HK-2 (cell line): ENCODE results near the gene PEX12.
A peak's percentile ranks its signal among the peaks of the same experiment; 100 is the strongest.
"Not testable (repeated sequence)": the region's sequence is repeated elsewhere in the genome, so short reads cannot be mapped to it uniquely, and the experiment has no call there.

Experiments
- DNase-seq: peaks from one replicate; pipeline ENCODE4 v3.0.0-alpha.2; 2018; ENCODE audit not compliant: unreplicated experiment

Gene PEX12

GRCh38 chr17:35578929-35579432 is 610 bp upstream of the PEX12 start:
- no peak for DNase-seq

GRCh38 chr17:35577830-35578196 is 558 bp downstream of the PEX12 start:
- DNase-seq: no peak

- no peak for DNase-seq
Observed at GRCh38 chr17:35575759-35576158, 2.6 kb downstream of the PEX12 start.

GRCh38 chr17:35569405-35569804 is 9.0 kb downstream of the PEX12 start:
- DNase-seq: no peak

- peak; percentile 43 for DNase-seq
Observed at GRCh38 chr17:35568561-35568960, 9.8 kb downstream of the PEX12 start.

GRCh38 chr17:35566968-35567367 is 11.4 kb downstream of the PEX12 start:
- DNase-seq: no peak

- not testable (repeated sequence) for DNase-seq
Observed at GRCh38 chr17:35563181-35563580, 15.2 kb downstream of the PEX12 start.

GRCh38 chr17:35560703-35561102 is 17.7 kb downstream of the PEX12 start, which contains the start of gene SLFN14:
SLFN14 (minus strand) TSS chr17:35560819; CDS start chr17:35558062, 2,757 bp downstream.
- DNase-seq: no peak

GRCh38 chr17:35559495-35560210 is 18.7 kb downstream of the PEX12 start:
- no peak for DNase-seq

- no peak for DNase-seq
Observed at GRCh38 chr17:35557353-35557752, 21.0 kb downstream of the PEX12 start.

- no peak for DNase-seq
Observed at GRCh38 chr17:35555691-35556090, 22.7 kb downstream of the PEX12 start.

GRCh38 chr17:35554668-35555067 is 23.7 kb downstream of the PEX12 start:
- no peak for DNase-seq

GRCh38 chr17:35553310-35553709 is 25.1 kb downstream of the PEX12 start:
- no peak for DNase-seq

- DNase-seq: no peak
Observed at GRCh38 chr17:35548978-35549377, 29.4 kb downstream of the PEX12 start.

- DNase-seq: no peak
Observed at GRCh38 chr17:35548208-35548810, 30.1 kb downstream of the PEX12 start.

- DNase-seq: no peak
Observed at GRCh38 chr17:35546487-35546886, 31.9 kb downstream of the PEX12 start.

- DNase-seq: no peak
Observed at GRCh38 chr17:35545150-35545549, 33.2 kb downstream of the PEX12 start.

GRCh38 chr17:35543856-35544255 is 34.5 kb downstream of the PEX12 start:
- DNase-seq: no peak

- no peak for DNase-seq
Observed at GRCh38 chr17:35542990-35543389, 35.4 kb downstream of the PEX12 start.

GRCh38 chr17:35541434-35541833 is 36.9 kb downstream of the PEX12 start:
- no peak for DNase-seq

- DNase-seq: no peak
Observed at GRCh38 chr17:35540589-35541404, 37.6 kb downstream of the PEX12 start.

GRCh38 chr17:35539659-35540026 is 38.7 kb downstream of the PEX12 start:
- no peak for DNase-seq
